NCI-H2029 (cell line): ENCODE data around the gene DNM3.

Experiments
- DNase-seq: peaks from one replicate; lab custom pipeline; 2025; lab: John Stamatoyannopoulos, UW

Gene DNM3

DNA sequence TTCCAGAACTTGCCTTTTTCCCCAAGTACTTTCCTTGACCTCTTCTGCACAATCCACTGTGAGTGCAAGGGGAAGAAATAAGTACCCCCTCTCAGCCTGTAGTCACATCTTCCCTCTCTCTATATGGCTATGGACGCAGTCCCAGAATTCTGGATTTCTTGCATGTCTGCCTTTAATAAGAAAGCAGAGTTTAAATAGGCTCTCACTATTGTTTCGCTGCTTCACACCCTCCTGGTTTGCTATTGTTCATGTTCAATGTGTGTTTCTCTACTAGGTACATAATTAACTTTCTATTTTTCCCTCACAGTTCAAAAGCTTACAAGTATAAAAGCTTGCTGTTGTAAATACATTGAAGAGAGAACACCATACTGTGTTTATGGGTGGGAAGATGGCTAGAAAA lies 397.7 kb downstream of the DNM3 start:
- DNase-seq, result no peak

- no peak for DNase-seq
Observed at GRCh38 chr1:172239901-172240300, 398.6 kb downstream of the DNM3 start.

DNA sequence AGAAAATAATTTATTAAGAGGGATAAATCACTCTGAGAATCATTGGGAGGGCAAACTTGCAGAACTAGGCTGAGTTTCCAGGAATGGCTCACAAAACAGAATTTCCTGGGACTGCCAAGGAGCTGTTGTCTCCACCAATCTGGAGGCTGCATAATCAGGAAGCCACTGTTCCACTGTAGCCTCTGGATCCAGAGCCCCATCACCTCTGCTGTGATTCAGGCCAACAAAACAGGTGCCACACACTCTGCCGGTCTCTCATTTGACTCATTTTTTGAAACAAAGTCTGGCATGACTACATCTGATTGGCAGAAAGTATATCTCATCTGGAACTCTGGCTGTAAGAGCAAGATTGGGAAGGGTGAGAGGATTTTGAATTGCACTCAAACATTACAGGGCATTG lies 400.2 kb downstream of the DNM3 start:
- DNase-seq, result no peak

DNA sequence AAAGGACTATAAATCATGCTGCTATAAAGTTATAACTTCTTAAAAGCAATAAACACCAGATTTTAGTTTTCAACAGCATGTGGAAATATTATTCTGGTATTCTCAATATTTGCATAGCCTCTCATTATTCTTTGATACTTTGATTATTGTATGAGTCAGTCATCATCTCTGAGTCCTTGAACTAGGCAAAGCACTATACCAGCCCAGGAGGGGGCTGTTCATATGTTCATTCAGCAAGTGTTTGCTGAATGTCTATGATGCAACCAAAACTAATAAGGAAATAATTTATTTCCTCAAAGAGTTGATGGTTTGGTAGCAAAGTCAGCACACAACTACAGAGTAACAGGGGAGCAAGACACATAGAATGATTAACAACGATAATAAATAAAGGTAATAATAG lies 403.6 kb downstream of the DNM3 start:
- DNase-seq, result no peak

GRCh38 chr1:172245788-172246187 lies 404.5 kb downstream of the DNM3 start:
- DNase-seq, result no peak

DNA sequence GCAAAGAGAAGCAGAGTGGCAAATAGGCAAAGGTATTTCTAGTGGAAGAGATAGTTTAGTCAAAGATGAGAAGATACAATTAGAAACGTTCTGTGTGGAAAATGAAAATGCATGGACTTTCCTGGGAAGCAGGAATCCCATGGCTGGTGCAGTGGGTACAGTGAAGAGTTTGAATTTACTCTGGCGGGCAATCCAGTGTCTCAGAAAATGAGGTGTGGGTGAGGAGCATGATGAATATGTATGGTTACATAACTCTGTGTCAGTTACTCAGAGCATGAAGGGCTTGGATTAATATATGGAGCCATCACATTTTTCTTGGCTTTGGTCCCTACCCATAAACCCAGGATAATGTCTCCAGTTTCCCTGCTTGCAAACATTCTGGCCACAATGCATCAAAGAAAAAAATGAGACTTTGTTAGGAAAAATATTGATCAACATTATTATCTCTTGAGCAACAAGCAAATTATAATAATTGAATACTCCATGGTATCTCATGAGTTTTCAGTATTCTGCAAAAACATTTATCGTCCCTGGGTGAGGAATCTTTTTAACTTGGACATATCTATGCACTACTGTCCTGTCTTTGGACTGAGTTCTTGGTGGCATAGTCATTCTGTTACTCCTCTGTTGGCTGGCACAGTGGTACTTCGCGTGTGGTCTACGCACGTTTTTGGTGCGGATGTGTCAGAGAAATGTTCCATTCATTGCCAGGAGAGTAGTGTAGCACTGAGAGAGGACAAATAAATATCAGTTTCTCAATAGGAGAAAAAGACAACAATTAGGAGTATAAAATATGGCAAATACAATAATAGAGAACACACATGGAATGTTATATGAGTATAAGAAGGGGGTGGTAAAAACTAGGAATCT lies 405.5 kb downstream of the DNM3 start:
- no peak for DNase-seq

GRCh38 chr1:172251486-172251885 lies 410.2 kb downstream of the DNM3 start:
- no peak for DNase-seq

GRCh38 chr1:172252321-172252720 lies 411.0 kb downstream of the DNM3 start:
- DNase-seq, result no peak

DNA sequence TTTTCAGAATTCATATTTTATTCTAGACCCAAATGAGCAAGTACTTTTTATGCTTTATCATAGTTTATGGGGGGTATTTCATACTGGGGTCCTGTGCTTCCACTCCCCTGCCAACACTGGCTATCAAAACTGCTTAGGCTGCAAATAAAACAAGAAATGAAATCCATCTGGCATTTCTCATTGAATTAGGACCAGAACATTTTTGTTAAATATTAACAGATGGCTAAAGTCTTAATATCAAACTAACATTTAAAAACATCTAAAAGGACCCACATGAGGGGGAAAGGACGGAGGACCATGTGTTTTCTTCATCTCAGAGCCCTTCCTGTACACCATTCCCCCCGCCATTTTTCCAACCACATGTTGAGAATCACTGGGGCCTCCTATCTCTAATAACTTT lies 411.7 kb downstream of the DNM3 start:
- no peak for DNase-seq

GRCh38 chr1:172254521-172255222 lies 413.4 kb downstream of the DNM3 start:
- no peak for DNase-seq

GRCh38 chr1:172255223-172255560 lies 413.9 kb downstream of the DNM3 start:
- DNase-seq, result no peak

DNA sequence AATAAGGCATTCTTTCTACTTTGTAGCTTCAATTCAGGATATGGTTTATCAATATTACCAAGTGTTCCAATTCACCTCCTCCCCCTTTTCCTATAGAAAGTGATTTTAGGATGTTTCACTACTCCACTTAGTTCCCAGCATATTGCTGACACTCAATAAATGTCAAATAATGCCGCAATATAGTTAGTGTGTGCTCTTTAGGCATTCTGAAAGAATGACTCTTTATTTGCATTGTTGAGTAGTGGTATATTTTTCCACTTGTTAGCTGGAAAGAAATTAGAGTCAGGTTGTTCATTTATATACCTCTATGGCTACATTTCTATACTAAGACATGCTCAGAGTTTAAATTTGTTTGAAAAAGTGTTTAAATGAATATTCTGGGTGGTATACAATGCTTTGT lies 424.6 kb downstream of the DNM3 start:
- no peak for DNase-seq

- DNase-seq, result no peak
Observed at GRCh38 chr1:172266528-172267174, 425.4 kb downstream of the DNM3 start.

- no peak for DNase-seq
Observed at GRCh38 chr1:172268237-172268636, 426.9 kb downstream of the DNM3 start.

- DNase-seq, result no peak
Observed at GRCh38 chr1:172269084-172269483, 427.8 kb downstream of the DNM3 start.

DNA sequence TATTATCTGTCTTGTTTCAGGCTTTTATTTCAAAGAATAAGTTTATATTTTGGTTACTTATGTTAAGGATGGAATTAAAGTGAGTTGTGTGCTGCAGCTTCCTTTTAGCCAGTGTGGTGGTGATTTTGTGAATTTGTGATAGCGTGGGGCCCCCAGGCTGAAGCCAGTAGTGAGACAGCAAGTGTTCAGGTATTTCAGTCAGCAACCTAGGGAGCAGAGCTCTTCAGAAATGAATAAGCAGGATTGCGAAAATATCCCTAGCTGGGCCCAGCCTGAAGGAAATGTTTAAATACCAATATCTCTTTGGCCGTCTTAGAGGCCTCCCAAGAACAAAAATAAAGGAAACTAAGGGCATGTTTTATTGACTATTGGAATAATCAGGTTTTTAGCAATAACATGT lies 428.3 kb downstream of the DNM3 start:
- no peak for DNase-seq

GRCh38 chr1:172270605-172271004 lies 429.3 kb downstream of the DNM3 start:
- DNase-seq, result no peak

- DNase-seq, result no peak
Observed at GRCh38 chr1:172272087-172272486, 430.8 kb downstream of the DNM3 start.

GRCh38 chr1:172273647-172274396 lies 432.5 kb downstream of the DNM3 start:
- no peak for DNase-seq

DNA sequence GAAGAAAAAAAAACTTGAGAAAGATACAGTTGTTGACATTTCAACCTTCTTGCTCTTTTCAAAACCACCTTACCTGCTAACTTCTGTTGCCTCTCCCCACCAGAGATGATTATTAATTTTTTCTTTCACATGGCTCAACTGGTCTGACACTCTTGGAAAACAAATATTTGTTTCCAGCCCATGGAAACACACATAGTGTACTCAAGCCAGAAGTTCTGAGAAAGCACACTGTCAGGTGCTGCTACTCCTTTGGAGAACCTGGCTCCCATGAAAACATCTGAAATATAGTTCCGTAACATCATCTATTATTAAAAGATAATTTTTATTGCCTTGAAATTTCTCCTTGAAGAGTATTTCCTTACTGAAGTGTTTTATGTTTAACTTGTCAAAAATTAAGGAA lies 434.2 kb downstream of the DNM3 start:
- no peak for DNase-seq

- no peak for DNase-seq
Observed at GRCh38 chr1:172276120-172276818, 435.0 kb downstream of the DNM3 start.

DNA sequence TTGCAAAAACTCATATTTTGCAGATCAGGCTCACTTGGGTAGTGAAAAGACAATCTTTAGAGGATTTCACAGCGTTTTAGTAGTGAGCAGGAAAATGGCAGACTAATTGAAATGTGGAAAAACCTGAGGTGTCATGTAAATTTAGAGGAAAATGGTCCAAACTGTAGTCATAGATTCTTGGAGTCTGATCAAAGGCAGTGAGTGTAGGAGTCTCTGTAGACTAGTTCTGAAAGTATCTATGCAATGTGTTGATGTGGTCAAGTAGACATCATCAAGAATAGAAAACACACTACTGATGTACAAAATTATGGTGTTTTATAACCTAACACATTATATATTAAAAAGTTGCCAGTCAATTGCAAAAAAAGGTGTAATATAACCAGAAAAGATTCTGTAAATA lies 436.0 kb downstream of the DNM3 start:
- DNase-seq, result no peak
